ES-I3 (cell line): Measurements from ENCODE around the gene TTC7B.
A peak's percentile ranks its signal among the peaks of the same experiment; 100 is the strongest.

Source experiments
- H3K36me3 ChIP-seq: 2 replicates; pipeline ENCODE4 v1.6.1; 2013; ENCODE audit warnings: mild to moderate bottlenecking, low read length, control low read depth, moderate library complexity; ENCODE audit not compliant: insufficient read depth
- H3K4me1 ChIP-seq: 2 replicates; pipeline ENCODE4 v1.6.1; 2013; ENCODE audit warnings: mild to moderate bottlenecking, control low read depth, low read length; ENCODE audit not compliant: insufficient read depth
- H3K9ac ChIP-seq: 2 replicates; pipeline ENCODE4 v1.6.1; 2013; ENCODE audit warnings: low read depth, mild to moderate bottlenecking, low read length, moderate library complexity
- H3K9me3 ChIP-seq: 2 replicates; pipeline ENCODE4 v1.6.1; 2013; ENCODE audit warnings: mild to moderate bottlenecking, low read length, moderate library complexity; ENCODE audit not compliant: control insufficient read depth, insufficient read depth

Gene TTC7B

DNA sequence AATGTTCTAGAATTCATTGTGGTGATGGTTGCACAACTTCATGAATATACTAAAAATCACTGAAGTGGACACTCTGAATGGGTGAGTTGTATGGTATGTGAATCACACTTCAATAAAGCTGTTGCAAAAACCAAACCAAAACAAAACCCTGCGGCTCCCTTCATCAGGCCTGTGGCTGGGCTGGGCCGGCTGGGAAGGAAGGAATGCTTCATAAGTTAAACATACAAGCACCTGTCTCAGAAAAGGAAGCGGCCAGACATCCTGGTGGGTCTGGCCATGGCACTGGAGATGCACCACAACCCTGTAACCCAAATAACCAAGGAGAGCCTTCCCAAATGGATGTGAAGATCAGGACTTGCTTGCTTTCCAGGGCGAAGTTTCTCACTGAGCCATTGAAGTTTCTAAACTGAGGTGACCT is 34.9 kb downstream of the TTC7B start:
- Histone ChIP-seq H3K9ac (no peak overlapping the region), H3K4me1 (no peaks in the 10 kb centered on the region), H3K36me3 (no peaks in the 10 kb centered on the region), H3K9me3 (no peaks in the 10 kb centered on the region)

GRCh38 chr14:90780519-90780918 is 35.7 kb downstream of the TTC7B start:
- no peaks in the 10 kb centered on the region for H3K9me3 ChIP-seq
- H3K36me3 ChIP-seq = no peaks in the 10 kb centered on the region
- H3K4me1 ChIP-seq = no peaks in the 10 kb centered on the region
- no peak overlapping the region for H3K9ac ChIP-seq

- no peaks in the 10 kb centered on the region for H3K4me1 ChIP-seq
- H3K9me3 ChIP-seq = no peaks in the 10 kb centered on the region
- no peak overlapping the region for H3K9ac ChIP-seq
- H3K36me3 ChIP-seq = no peaks in the 10 kb centered on the region
These were observed 37.5 kb downstream of the TTC7B start for GRCh38 chr14:90778571-90779255.

DNA sequence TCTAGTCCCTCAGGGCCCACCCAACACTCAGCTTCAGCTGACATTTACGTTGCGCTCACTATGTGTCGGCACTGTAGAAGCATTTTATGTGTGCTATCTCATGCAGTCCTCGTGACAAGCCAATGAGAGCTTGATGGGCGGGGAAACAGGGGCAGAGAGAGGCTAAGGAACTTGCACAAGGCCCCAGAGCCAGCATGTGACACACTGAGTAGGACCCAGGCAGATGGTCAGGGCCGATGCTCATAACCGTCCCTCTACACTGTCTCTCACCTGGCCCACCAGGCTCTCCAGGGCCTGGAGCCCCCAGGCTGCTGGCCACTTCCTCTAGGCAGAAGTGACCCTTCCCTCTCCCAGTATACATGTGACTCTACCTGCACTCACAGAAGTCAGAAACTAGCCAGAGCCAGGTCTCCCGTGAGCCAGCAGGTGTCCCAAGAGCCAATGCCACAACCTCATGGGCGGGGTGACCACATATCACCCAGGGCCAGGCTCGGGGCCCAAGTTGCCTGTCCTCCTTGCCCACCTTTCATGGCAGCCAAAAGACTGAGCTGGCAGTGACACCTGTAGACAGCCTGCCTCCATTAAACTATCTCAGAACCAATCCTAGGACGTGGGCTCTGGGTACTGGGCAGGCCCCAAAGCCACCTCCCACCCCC is 38.3 kb downstream of the TTC7B start:
- Histone ChIP-seq H3K9ac (no peak overlapping the region), H3K36me3 (no peaks in the 10 kb centered on the region), H3K9me3 (no peaks in the 10 kb centered on the region), H3K4me1 (no peaks in the 10 kb centered on the region)

DNA sequence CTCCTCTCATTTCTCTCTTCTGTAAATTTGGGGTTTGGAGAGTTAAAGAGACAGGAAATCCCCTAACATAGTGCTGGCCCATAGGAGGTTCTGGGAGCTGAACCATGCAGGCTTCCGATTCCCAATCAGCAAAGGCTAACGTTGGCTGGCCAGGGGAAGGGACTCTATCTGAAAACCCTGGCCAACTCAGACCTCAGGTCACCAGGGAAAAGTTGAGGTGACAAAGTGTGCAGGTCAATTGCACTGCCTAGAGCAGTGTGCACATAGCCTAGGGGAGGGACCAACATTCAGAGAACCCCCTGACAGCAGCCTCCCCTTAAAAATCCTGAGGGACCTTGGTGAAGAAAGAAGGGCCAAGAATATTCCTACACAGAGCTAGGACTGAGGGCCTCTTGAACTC is 38.9 kb downstream of the TTC7B start:
- Histone ChIP-seq H3K9ac (no peak overlapping the region), H3K36me3 (no peaks in the 10 kb centered on the region), H3K4me1 (no peaks in the 10 kb centered on the region), H3K9me3 (no peaks in the 10 kb centered on the region)

DNA sequence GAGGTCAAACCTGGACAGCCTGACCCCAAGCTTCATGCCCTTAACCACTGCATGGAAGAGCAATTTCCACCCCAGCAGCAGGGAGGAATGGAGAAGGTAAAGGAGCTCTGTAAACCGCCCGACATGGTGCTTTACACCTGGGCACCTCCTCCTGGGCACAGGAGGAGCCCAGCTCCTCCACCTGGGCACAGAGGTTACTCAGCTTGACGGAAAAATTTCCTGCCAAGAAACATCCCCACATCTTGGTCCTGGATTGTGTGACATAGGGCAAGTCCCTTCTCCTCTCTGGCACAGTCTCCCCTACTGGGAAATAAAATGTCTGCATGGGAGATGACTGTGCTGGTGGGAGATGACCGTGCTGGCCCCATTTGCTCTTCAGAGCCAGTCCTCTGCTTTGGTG is 40.8 kb downstream of the TTC7B start:
- no peaks in the 10 kb centered on the region for H3K4me1 ChIP-seq
- H3K9me3 ChIP-seq = no peaks in the 10 kb centered on the region
- H3K36me3 ChIP-seq = no peaks in the 10 kb centered on the region
- H3K9ac ChIP-seq = no peak overlapping the region

DNA sequence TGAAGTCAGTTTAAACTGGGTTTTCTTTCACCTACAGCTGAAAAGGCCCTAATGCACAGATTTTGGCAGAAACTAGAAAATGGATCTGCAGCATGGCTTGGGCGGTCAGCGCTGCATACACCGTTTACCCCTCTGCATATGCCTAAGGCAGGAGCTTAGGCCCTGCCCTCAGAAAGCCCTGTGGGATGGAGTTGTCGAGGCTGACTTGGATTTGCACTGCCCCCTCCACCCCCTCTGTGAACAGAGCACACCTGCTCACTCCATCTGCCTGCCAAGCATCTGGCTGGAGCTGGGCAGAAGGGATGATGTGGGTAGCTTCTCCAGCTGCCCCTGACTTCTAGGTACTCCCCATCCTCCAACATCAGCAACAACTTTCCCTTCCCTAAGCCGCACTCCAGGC is 41.9 kb downstream of the TTC7B start:
- Histone ChIP-seq H3K9ac (no peak overlapping the region), H3K36me3 (no peaks in the 10 kb centered on the region), H3K9me3 (no peaks in the 10 kb centered on the region), H3K4me1 (no peaks in the 10 kb centered on the region)

GRCh38 chr14:90773705-90774104 is 42.5 kb downstream of the TTC7B start:
- H3K4me1 ChIP-seq = no peaks in the 10 kb centered on the region
- no peak overlapping the region for H3K9ac ChIP-seq
- H3K9me3 ChIP-seq = no peaks in the 10 kb centered on the region
- H3K36me3 ChIP-seq = no peaks in the 10 kb centered on the region

DNA sequence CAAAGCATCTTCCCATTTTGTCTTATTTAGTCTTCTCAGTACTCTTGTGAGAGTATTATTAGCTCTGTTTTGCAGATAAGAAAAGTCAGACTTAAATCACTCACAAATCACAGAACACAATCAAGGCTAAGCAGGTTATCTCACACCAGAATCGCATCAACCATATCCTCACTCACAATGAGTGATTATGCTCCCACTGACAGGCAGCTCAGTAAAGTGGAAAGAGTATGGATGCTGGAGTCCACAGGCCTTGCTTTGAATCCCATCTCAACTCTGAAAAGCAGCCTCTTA is 43.1 kb downstream of the TTC7B start:
- Histone ChIP-seq H3K4me1 (no peaks in the 10 kb centered on the region), H3K9ac (no peak overlapping the region), H3K36me3 (no peaks in the 10 kb centered on the region), H3K9me3 (no peaks in the 10 kb centered on the region)

GRCh38 chr14:90767899-90768298 is 48.3 kb downstream of the TTC7B start:
- H3K4me1 ChIP-seq = no peaks in the 10 kb centered on the region
- H3K9me3 ChIP-seq = peaks cover 4% of the 10 kb centered on the region; the same call in 1 of the 2 replicates
- H3K9ac ChIP-seq = no peak overlapping the region
- no peaks in the 10 kb centered on the region; the same call in 1 of the 2 replicates for H3K36me3 ChIP-seq

DNA sequence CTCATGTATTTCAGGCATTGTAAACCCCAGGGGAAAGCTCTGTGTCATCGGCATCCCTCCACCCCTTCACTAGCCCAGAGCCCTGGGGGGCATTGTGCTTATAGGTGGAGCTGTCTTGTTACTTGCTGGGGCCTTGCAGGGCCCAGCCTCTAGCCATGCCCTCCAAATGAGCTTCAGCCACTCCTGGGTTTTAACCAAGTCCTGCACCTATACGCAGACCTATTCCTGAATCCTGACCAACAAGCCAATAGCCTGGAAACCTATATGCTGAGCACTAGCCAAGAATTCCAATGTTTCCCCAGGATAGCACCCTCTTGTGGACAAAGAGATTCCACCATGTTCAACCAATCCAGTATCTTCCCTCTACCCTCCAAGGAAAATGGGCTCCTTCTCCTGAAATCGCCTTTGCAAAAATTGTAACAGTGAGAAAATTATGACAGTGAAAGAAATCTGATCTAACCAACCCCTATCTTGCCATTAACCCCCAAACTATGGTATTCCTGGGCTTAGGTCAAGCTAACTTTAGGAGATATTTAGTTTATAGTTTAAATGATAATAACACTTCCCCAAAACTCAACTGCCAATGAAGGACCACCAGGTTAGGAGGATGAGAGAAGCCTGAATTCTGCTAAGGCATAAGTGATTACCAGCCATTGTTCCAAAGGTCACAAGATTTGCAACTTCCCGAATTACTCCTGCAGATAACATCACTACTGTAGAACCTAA is 55.5 kb downstream of the TTC7B start:
- peaks cover 4% of the 10 kb centered on the region; the same call in 1 of the 2 replicates for H3K9me3 ChIP-seq
- H3K4me1 ChIP-seq = peaks cover 8% of the 10 kb centered on the region
- H3K9ac ChIP-seq = no peak overlapping the region

DNA sequence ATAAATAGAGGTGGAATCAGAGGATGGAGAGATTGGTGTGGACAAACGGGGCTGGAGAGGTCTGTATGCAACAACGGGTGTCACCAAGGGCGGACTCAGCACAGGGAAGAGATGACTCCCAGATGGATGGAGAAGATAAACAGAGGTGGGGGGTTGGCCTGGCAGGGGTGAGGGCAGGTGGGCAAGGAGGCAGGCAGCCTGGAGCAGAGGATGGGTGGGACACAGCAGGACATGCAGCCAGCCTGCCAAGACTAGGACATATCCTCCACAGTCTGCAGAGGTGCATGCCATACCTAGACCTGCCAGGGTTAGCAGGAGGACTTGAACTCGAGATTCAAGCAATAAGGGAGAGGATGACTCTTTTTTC is 56.2 kb downstream of the TTC7B start:
- Histone ChIP-seq H3K9ac (no peak overlapping the region), H3K36me3 (no peaks in the 10 kb centered on the region), H3K4me1 (peaks cover 8% of the 10 kb centered on the region), H3K9me3 (peaks cover 4% of the 10 kb centered on the region; the same call in 1 of the 2 replicates)

More for the DNA sequence above, 55.5 kb downstream of the TTC7B start:
- no peaks in the 10 kb centered on the region; the same call in 1 of the 2 replicates for H3K36me3 ChIP-seq

DNA sequence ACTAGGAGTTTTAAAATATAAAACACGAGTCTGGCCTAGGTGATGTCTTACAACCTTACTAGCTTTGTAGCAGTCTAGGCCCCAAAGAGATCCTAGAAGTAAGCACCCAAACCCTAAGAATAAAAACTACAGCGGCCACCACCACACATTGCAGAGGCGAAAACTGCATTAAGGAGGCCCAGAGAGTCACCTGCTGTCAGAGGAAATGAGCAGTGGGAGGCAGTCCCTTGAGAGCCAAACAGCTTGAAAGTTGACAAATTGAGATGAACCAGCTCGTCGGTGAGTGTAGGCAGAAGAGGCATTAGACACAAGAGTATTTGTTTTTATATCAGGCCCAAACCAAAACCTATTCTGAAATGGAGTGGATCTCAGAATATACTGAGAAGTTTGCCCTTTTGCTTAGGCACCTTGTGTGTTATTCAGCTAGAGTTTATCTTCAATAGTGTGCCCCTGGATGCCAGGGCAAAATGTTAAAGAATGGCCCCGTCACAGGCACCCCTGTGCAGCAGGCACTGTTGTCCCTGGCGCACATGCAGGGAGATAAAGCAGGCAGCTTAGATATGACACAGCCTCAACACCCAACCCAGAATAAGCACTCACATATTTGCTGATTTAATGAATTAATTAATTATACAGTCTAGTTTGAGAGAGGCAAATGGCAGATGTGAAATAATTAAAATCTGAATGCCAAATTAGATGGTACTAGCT is 56.7 kb downstream of the TTC7B start:
- Histone ChIP-seq H3K9me3 (peaks cover 4% of the 10 kb centered on the region; the same call in 1 of the 2 replicates), H3K4me1 (peaks cover 8% of the 10 kb centered on the region), H3K36me3 (no peaks in the 10 kb centered on the region), H3K9ac (no peak overlapping the region)

GRCh38 chr14:90758959-90759358 is 57.3 kb downstream of the TTC7B start:
- Histone ChIP-seq H3K9ac (peak overlapping the region; percentile 46), H3K36me3 (no peaks in the 10 kb centered on the region), H3K9me3 (peaks cover 3% of the 10 kb centered on the region; the same call in 1 of the 2 replicates), H3K4me1 (peaks cover 8% of the 10 kb centered on the region)
